NOMO-1 (cell line): Measurements from ENCODE around the gene WDHD1.
"Not testable (repeated sequence)": the region's sequence is repeated elsewhere in the genome, so short reads cannot be mapped to it uniquely, and the experiment has no call there.

Source experiments
- DNase-seq, 2 experiments: peaks; one replicate each; lab custom pipeline; 2025; ENCODE audit not compliant: unreplicated experiment in 2 of 2; lab: John Stamatoyannopoulos, UW

WDHD1 gene

GRCh38 chr14:55026793-55027561 is at the start of gene WDHD1, which contains the start of gene SOCS4:
WDHD1 (minus strand) TSS chr14:55027099; CDS start chr14:55026787, 312 bp downstream.
SOCS4 (plus strand) TSS chr14:55027236; CDS start chr14:55043042, 15,806 bp downstream.
- peak; percentile 87 to 92 for DNase-seq

GRCh38 chr14:55075628-55076175 is 48.8 kb upstream of the WDHD1 start:
- DNase-seq: no peak

- DNase-seq: no peak
Measured at GRCh38 chr14:55074662-55075061, 47.8 kb upstream of the WDHD1 start.

- no peak for DNase-seq
Measured at GRCh38 chr14:55073856-55074255, 47.0 kb upstream of the WDHD1 start.

GRCh38 chr14:55071870-55072640 is 45.2 kb upstream of the WDHD1 start:
- peak; percentile 9 to 31 for DNase-seq

- peak in 1 of 2 experiments; percentile 32 for DNase-seq
Measured at GRCh38 chr14:55070981-55071411, 44.1 kb upstream of the WDHD1 start.

- DNase-seq: no peak
Measured at GRCh38 chr14:55066223-55066622, 39.3 kb upstream of the WDHD1 start.

GRCh38 chr14:55065411-55065810 is 38.5 kb upstream of the WDHD1 start:
- no peak for DNase-seq

- not testable (repeated sequence) for DNase-seq
Measured at GRCh38 chr14:55064896-55065295, 38.0 kb upstream of the WDHD1 start.

- DNase-seq: no peak
Measured at GRCh38 chr14:55062517-55063351, 35.8 kb upstream of the WDHD1 start.

- DNase-seq: no peak
Measured at GRCh38 chr14:55059333-55059732, 32.4 kb upstream of the WDHD1 start.

GRCh38 chr14:55057919-55058318 is 31.0 kb upstream of the WDHD1 start:
- no peak for DNase-seq

GRCh38 chr14:55054098-55054497 is 27.2 kb upstream of the WDHD1 start:
- no peak for DNase-seq

GRCh38 chr14:55053500-55053899 is 26.6 kb upstream of the WDHD1 start:
- no peak for DNase-seq

GRCh38 chr14:55053018-55053417 is 26.1 kb upstream of the WDHD1 start:
- DNase-seq: no peak

GRCh38 chr14:55052269-55052930 is 25.5 kb upstream of the WDHD1 start:
- DNase-seq: no peak

GRCh38 chr14:55051423-55052268 is 24.7 kb upstream of the WDHD1 start, which contains the start of gene MAPK1IP1L:
MAPK1IP1L (plus strand) TSS chr14:55051647; CDS start chr14:55061684, 10,037 bp downstream.
- peak; percentile 76 to 87 for DNase-seq

- peak in 1 of 2 experiments; percentile 70 for DNase-seq
Measured at GRCh38 chr14:55051165-55051422, 24.2 kb upstream of the WDHD1 start.

- DNase-seq: no peak
Measured at GRCh38 chr14:55048900-55049436, 22.1 kb upstream of the WDHD1 start.
